Keratinocyte (primary cell): ENCODE results near the gene DPP9. TPM values are rescaled to one million over a fixed set of nuclear protein-coding genes. Genes with fewer than 3 reads are reported as not detected.

ENCODE experiments used
- DNase-seq: peaks from one replicate; pipeline ENCODE4 v3.0.0-alpha.2; 2011; ENCODE audit warnings: low read depth, missing footprints, low spot score
- FAIRE-seq: peaks from 2 replicates; lab custom pipeline; 2011; peaks lifted over from hg19 to GRCh38; lab: Jason Lieb, UNC
- H2AFZ ChIP-seq: 2 replicates; pipeline ENCODE4 v1.6.0; 2012; ENCODE audit warnings: low read length, control low read depth, inconsistent platforms; ENCODE audit not compliant: control insufficient read depth
- H3K27ac ChIP-seq: 2 replicates; pipeline ENCODE4 v1.5.1; 2011; ENCODE audit warnings: low read length; ENCODE audit not compliant: control insufficient read depth, insufficient read depth
- H3K27me3 ChIP-seq: 3 replicates; pipeline ENCODE4 v1.6.0; 2011; ENCODE audit warnings: low read length; ENCODE audit not compliant: control insufficient read depth, insufficient read depth; ENCODE audit errors: extremely low read depth
- H3K36me3 ChIP-seq, 2 experiments: 2 replicates in 1 of 2; 3 replicates in 1 of 2; pipeline ENCODE4 v1.5.1; 2011; ENCODE audit warnings: low read length in 2 of 2, mild to moderate bottlenecking in 1 of 2; ENCODE audit not compliant: control insufficient read depth in 2 of 2, insufficient read depth in 2 of 2; ENCODE audit errors: extremely low read depth in 1 of 2
- H3K4me1 ChIP-seq: 3 replicates; pipeline ENCODE4 v1.5.1; 2011; ENCODE audit warnings: low read length; ENCODE audit not compliant: control insufficient read depth, insufficient read depth; ENCODE audit errors: extremely low read depth
- H3K4me2 ChIP-seq: 3 replicates; pipeline ENCODE4 v1.6.0; 2011; ENCODE audit warnings: low read depth, low read length; ENCODE audit not compliant: control insufficient read depth, insufficient read depth; ENCODE audit errors: extremely low read depth
- H3K4me3 ChIP-seq, 3 experiments: fragments of 200-600 bp in 1 of 3; sonication (generic) in 1 of 3; 2 replicates in 2 of 3; 3 replicates in 1 of 3; pipeline ENCODE4 v1.5.1; 2011 to 2016; ENCODE audit warnings: low read length in 3 of 3, mild to moderate bottlenecking in 3 of 3, control low read depth in 2 of 3, inconsistent platforms in 1 of 3, low read depth in 1 of 3, mixed read lengths in 1 of 3, mixed run types in 1 of 3, moderate library complexity in 1 of 3; ENCODE audit not compliant: control insufficient read depth in 2 of 3, insufficient read depth in 2 of 3; ENCODE audit errors: extremely low read depth in 1 of 3
- H3K79me2 ChIP-seq: 2 replicates; pipeline ENCODE4 v1.6.0; 2012; ENCODE audit warnings: low read length; ENCODE audit not compliant: control insufficient read depth, insufficient read depth
- H3K9ac ChIP-seq: 3 replicates; pipeline ENCODE4 v1.6.0; 2011; ENCODE audit warnings: low read length; ENCODE audit not compliant: control insufficient read depth, insufficient read depth; ENCODE audit errors: extremely low read depth
- H3K9me1 ChIP-seq: 3 replicates; pipeline ENCODE4 v1.6.0; 2011; ENCODE audit warnings: low read length; ENCODE audit not compliant: control insufficient read depth, insufficient read depth; ENCODE audit errors: extremely low read depth
- H3K9me3 ChIP-seq: 2 replicates; pipeline ENCODE4 v1.5.1; 2012; ENCODE audit warnings: low read depth, low read length; ENCODE audit not compliant: control insufficient read depth
- H4K20me1 ChIP-seq: 3 replicates; pipeline ENCODE4 v1.6.0; 2011; ENCODE audit warnings: low read length; ENCODE audit not compliant: control insufficient read depth, insufficient read depth; ENCODE audit errors: extremely low read depth
- CTCF ChIP-seq, 3 experiments: IDR thresholded peaks in 1 of 3; conservative IDR thresholded peaks in 1 of 3; optimal IDR thresholded peaks in 1 of 3; 2 replicates in 2 of 3; 3 replicates in 1 of 3; pipeline versions ENCODE3 to v1.5.1; 2011; ENCODE audit warnings: low read length in 3 of 3, mild to moderate bottlenecking in 3 of 3, moderate library complexity in 2 of 3, control low read depth in 1 of 3, inconsistent platforms in 1 of 3; ENCODE audit not compliant: insufficient read depth in 2 of 3; ENCODE audit errors: extremely low read depth in 1 of 3
- EZH2 ChIP-seq: IDR thresholded peaks from one replicate; pipeline ENCODE4 v1.6.1; 2012; ENCODE audit warnings: inconsistent platforms, mild to moderate bottlenecking, low read length, moderate library complexity
- dilution Hi-C: fragments of 300-500 bp; cut with MboI; formaldehyde crosslinking; loops from one replicate; pipeline ENCODE4 v1.7.0; 2020; ENCODE audit warnings: low sequenced_read_pairs; ENCODE audit not compliant: extremely low pct_ligation_motif_present
- polyA plus RNA-seq, 5 experiments: library from polyadenylated mRNA; depleted of rRNA in 3 of 5; stranded (reverse) in 3 of 5; stranded (forward) in 1 of 5; unstranded in 1 of 5; fragments of >200 nt; gene quantifications; 1 replicate in 1 of 5; 2 replicates in 3 of 5; 3 replicates in 1 of 5; pipeline versions ENCODE4 v1.2.1 to v1.2.3, GENCODE V29; 2011 to 2012; ENCODE audit warnings: missing spikeins in 2 of 5, low read depth in 1 of 5, low replicate concordance in 1 of 5

The DPP9 gene
- polyA plus RNA-seq, 1 donor (not counting 4 experiments of a cell fraction or from before 2014, with no cell fraction given), result 19.2 TPM

GRCh38 chr19:4638828-4639530 is 84.7 kb downstream of the DPP9 start, which contains the start of gene TNFAIP8L1:
TSS of gene TNFAIP8L1 (plus strand) at chr19:4639516. CDS start at chr19:4651870, 12,354 bp downstream.
- dilution Hi-C loops, result no loop called here
- peak; percentile 67 for DNase-seq
- no peaks in the 10 kb centered on the region for H3K9me1 ChIP-seq
- FAIRE-seq, result no peak
- H4K20me1 ChIP-seq, result no peaks in the 10 kb centered on the region
- H3K4me2 ChIP-seq, result peak within 1 kb of the TSS; percentile 98
- H3K27ac ChIP-seq, result peak within 1 kb of the TSS; percentile 78
- H3K36me3 ChIP-seq, result no peaks in the 10 kb centered on the region
- peaks cover 19% of the 10 kb centered on the region for H3K79me2 ChIP-seq
- H2AFZ ChIP-seq, result peak within 1 kb of the TSS; percentile 86
- peak within 1 kb of the TSS; percentile 70 to 98 (median 89) for H3K4me3 ChIP-seq
- no peaks in the 10 kb centered on the region for H3K9me3 ChIP-seq
- H3K9ac ChIP-seq, result peak within 1 kb of the TSS; percentile 81
- H3K27me3 ChIP-seq, result no peaks in the 10 kb centered on the region
- peaks cover 46% of the 10 kb centered on the region for H3K4me1 ChIP-seq
- no peak for TF ChIP-seq EZH2
- TF ChIP-seq CTCF (optimal IDR thresholded peaks at IDR 0.05 in 1 of 3, IDR thresholded peaks at IDR 0.05 in 1 of 3, conservative IDR thresholded peaks at IDR 0.05 in 1 of 3; ENCODE audit: extremely low read depth in 1 of 3, insufficient read depth in 2 of 3, low read length in 3 of 3), result no peak

GRCh38 chr19:4638317-4638716 is 85.3 kb downstream of the DPP9 start:
- FAIRE-seq (no peak), DNase-seq (no peak)
- no peak overlapping the region for H3K4me3 ChIP-seq
- H3K4me2 ChIP-seq, result no peak overlapping the region
- H3K9me3 ChIP-seq, result no peaks in the 10 kb centered on the region
- no peaks in the 10 kb centered on the region for H3K27me3 ChIP-seq
- H3K79me2 ChIP-seq, result peaks cover 19% of the 10 kb centered on the region
- TF ChIP-seq CTCF (optimal IDR thresholded peaks at IDR 0.05 in 1 of 3, IDR thresholded peaks at IDR 0.05 in 1 of 3, conservative IDR thresholded peaks at IDR 0.05 in 1 of 3; ENCODE audit: extremely low read depth in 1 of 3, insufficient read depth in 2 of 3, low read length in 3 of 3) (no peak), EZH2 (no peak)
- no peak overlapping the region for H2AFZ ChIP-seq
- no peak overlapping the region for H3K27ac ChIP-seq
- dilution Hi-C loops, result no loop called here
- no peaks in the 10 kb centered on the region for H3K9me1 ChIP-seq
- H4K20me1 ChIP-seq, result no peaks in the 10 kb centered on the region
- H3K9ac ChIP-seq, result peak overlapping the region; percentile 9
- no peaks in the 10 kb centered on the region for H3K36me3 ChIP-seq
- H3K4me1 ChIP-seq, result peaks cover 52% of the 10 kb centered on the region
